Measurements from ENCODE around the gene MRPS7.

The MRPS7 gene

GRCh38 chr17:75313941-75314551 is 52.4 kb downstream of the MRPS7 start:
- DNase-seq (ENCODE audit: low spot score) = no peak

DNA sequence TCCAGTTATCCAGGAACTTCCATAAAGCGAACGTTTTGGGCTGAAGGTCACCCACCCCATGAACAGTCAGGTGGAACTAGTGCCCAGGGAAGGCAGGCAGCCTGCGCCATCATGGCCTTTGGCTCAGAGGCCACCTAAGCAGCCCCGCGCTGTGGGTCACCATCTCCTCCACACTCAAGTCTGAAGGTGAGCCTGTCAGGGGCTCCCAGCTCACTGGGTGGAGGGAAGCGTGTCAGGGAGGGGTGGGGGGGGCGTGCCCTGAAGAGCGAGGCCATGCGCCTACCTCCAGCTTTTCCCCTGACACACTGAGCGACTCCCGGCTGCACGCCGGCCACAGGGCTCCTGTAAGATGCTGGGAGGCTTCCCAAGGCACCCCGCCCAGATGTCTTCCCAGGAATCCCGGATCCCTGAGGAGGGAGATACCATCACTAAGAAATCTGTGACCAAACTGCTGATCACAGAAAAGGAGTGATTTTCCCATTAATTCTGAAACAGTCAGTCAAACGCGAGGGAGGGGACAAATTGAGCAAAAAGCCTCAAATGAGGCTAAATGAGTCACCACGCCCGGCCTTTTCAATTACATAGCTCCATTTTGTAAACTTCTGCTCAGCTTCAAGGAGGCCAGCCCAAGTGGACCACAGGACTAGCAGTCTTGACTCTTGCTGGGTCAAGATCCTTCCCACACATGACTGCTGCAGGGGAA is 54.0 kb downstream of the MRPS7 start:
- no peak for DNase-seq (ENCODE audit: low spot score)
